Neural cell (in vitro differentiated cells): ENCODE results near the gene SHTN1. TPM values are rescaled to one million over a fixed set of nuclear protein-coding genes. Genes with fewer than 3 reads are reported as not detected.

Source experiments
- H2AFZ ChIP-seq: fragments of 200-600, 300-800 bp; sonication (generic), shearing (Covaris generic); 2 replicates; pipeline ENCODE4 v1.6.0; 2014; ENCODE audit warnings: low read depth, mild to moderate bottlenecking, antibody characterized with exemption, low read length, moderate library complexity
- H3F3A ChIP-seq: fragments of 200-600 bp; shearing (Covaris generic); 2 replicates; pipeline ENCODE4 v1.6.1; 2016; ENCODE audit warnings: mild to moderate bottlenecking, moderate library complexity, mixed read lengths, antibody characterized with exemption, low read length; ENCODE audit not compliant: insufficient read depth, poor library complexity, severe bottlenecking
- H3K27ac ChIP-seq: fragments of 200-600, 300-800 bp; sonication (generic), shearing (Covaris generic); 2 replicates; pipeline ENCODE4 v1.5.1; 2014; ENCODE audit warnings: mild to moderate bottlenecking, low read length, moderate library complexity
- H3K27me3 ChIP-seq: fragments of 300-800, 200-600 bp; sonication (generic), shearing (Covaris generic); 2 replicates; pipeline ENCODE4 v1.6.0; 2014; ENCODE audit warnings: mild to moderate bottlenecking, low read depth, low read length, moderate library complexity; ENCODE audit not compliant: insufficient read depth
- H3K36me3 ChIP-seq: fragments of 300-800, 200-600 bp; sonication (generic), shearing (Covaris generic); 2 replicates; pipeline ENCODE4 v1.5.1; 2014; ENCODE audit warnings: mild to moderate bottlenecking, antibody characterized with exemption, low read length, moderate library complexity; ENCODE audit not compliant: insufficient read depth
- H3K4me2 ChIP-seq: fragments of 300-800, 200-600 bp; sonication (generic), shearing (Covaris generic); 2 replicates; pipeline ENCODE4 v1.6.0; 2014; ENCODE audit warnings: mild to moderate bottlenecking, low read length
- H3K4me3 ChIP-seq: fragments of 300-800, 200-600 bp; sonication (generic), shearing (Covaris generic); 2 replicates; pipeline ENCODE4 v1.5.1; 2014; ENCODE audit warnings: mild to moderate bottlenecking, low read length, moderate library complexity
- H3K79me2 ChIP-seq: fragments of 200-600 bp; shearing (Covaris generic); replicated peaks from 2 replicates; pipeline ENCODE4 v1.6.0; 2014; ENCODE audit warnings: mild to moderate bottlenecking, low read length, moderate library complexity; ENCODE audit not compliant: insufficient read depth
- H3K9ac ChIP-seq: fragments of 300-800, 200-600 bp; sonication (generic), shearing (Covaris generic); 2 replicates; pipeline ENCODE4 v1.6.1; 2016; ENCODE audit warnings: mild to moderate bottlenecking, low read length, mixed read lengths
- H3K9me2 ChIP-seq: fragments of 200-600 bp; shearing (Covaris generic); 2 replicates; pipeline ENCODE4 v1.6.1; 2016; ENCODE audit warnings: mild to moderate bottlenecking, low read length, mixed read lengths; ENCODE audit not compliant: insufficient read depth
- H3K9me3 ChIP-seq: fragments of 200-600, 300-800 bp; sonication (generic), shearing (Covaris generic); 2 replicates; pipeline ENCODE4 v1.6.1; 2016; ENCODE audit warnings: mild to moderate bottlenecking, mixed run types, low read length, moderate library complexity, mixed read lengths
- H4K20me1 ChIP-seq: fragments of 200-600 bp; shearing (Covaris generic); 2 replicates; pipeline ENCODE4 v1.6.1; 2016; ENCODE audit warnings: mild to moderate bottlenecking, mixed run types; ENCODE audit not compliant: insufficient read depth
- EP300 ChIP-seq: fragments of 450-650 bp; conservative IDR thresholded peaks from 2 replicates; pipeline ENCODE4 v1.6.1; 2014; ENCODE audit warnings: antibody characterized with exemption, mild to moderate bottlenecking, moderate library complexity; ENCODE audit not compliant: poor library complexity, severe bottlenecking
- EZH2 ChIP-seq: fragments of 200-600, 300-800 bp; shearing (Covaris generic), sonication (generic); IDR thresholded peaks from 2 replicates; pipeline ENCODE4 v1.6.1; 2014; ENCODE audit warnings: antibody characterized with exemption, low read length, borderline replicate concordance, mild to moderate bottlenecking; ENCODE audit not compliant: insufficient read depth, poor library complexity, severe bottlenecking
- MXI1 ChIP-seq: fragments of 450-650 bp; conservative IDR thresholded peaks from 2 replicates; pipeline ENCODE4 v1.6.1; 2014; ENCODE audit warnings: antibody characterized with exemption, mild to moderate bottlenecking; ENCODE audit not compliant: poor library complexity, severe bottlenecking
- POLR2AphosphoS5 ChIP-seq: IDR thresholded peaks from 2 replicates; pipeline ENCODE4 v1.6.1; 2012
- RAD21 ChIP-seq: fragments of 450-650 bp; conservative IDR thresholded peaks from 2 replicates; pipeline ENCODE4 v1.6.1; 2014; ENCODE audit warnings: antibody characterized with exemption, mild to moderate bottlenecking, moderate library complexity
- REST ChIP-seq: IDR thresholded peaks from 2 replicates; pipeline ENCODE4 v1.6.1; 2012; ENCODE audit warnings: borderline replicate concordance
- SMC3 ChIP-seq: fragments of 450-650 bp; conservative IDR thresholded peaks from 2 replicates; pipeline ENCODE4 v1.6.1; 2014; ENCODE audit warnings: antibody characterized with exemption, mild to moderate bottlenecking, moderate library complexity; ENCODE audit not compliant: poor library complexity
- TAF1 ChIP-seq: IDR thresholded peaks from 2 replicates; pipeline ENCODE4 v1.6.1; 2012; ENCODE audit warnings: low read depth
- polyA plus RNA-seq: library from polyadenylated mRNA; depleted of rRNA; stranded (reverse); fragments of >200 nt; gene quantifications from 2 replicates; pipeline ENCODE4 v1.2.3, GENCODE V29; 2014
- TF ChIP-seq, protein P1 (sequence below): fragments of 450-650 bp; IDR thresholded peaks from 2 replicates; pipeline ENCODE4 v1.5.1; 2014; ENCODE audit warnings: antibody characterized with exemption, mild to moderate bottlenecking, moderate library complexity; ENCODE audit not compliant: poor library complexity, severe bottlenecking

Gene SHTN1
- polyA plus RNA-seq, 1 donor from 2014 or later = 55.8 TPM

DNA sequence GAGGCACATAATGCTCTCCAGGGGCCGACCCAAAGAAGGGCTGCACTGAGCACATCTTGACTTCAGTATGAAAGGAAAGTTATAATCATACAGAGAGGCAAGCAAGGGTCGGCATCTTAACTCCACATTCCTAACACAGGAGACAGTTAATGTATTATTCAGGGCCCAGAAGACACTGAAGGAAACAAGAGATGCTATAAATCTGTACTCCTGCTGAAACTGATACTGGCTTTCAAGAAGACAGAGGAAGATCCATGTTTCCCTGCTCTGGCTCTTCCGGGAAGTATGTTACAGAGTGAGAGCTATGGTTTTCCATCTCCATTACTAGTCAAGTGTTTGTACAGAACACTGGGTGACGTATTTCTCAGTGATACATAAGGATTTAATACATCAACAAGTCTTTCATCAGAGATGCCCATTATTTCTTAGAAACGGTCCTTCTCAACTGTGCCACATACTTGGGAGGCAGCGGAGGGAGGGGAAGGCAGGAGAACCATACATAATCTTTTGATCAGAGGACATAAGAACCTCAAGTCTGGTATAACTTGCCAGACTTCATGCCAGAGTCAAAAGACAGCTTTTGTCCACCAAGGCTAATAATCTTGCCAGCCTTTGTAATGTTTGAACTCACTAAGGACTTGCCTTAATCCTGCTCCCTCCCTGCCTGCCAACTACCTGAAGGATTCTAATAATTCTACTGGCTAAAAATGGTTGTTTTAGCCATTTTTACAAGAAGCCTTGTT, 97.6 kb downstream of the SHTN1 start:
- H3F3A ChIP-seq = no peaks in the 10 kb centered on the region
- no peaks in the 10 kb centered on the region for H3K36me3 ChIP-seq
- H3K9me2 ChIP-seq = no peaks in the 10 kb centered on the region
- H3K4me3 ChIP-seq = no peak overlapping the region
- H3K27ac ChIP-seq = no peak overlapping the region
- H3K79me2 ChIP-seq = no peaks in the 10 kb centered on the region
- no peak overlapping the region for H3K4me2 ChIP-seq
- H2AFZ ChIP-seq = no peak overlapping the region
- no peak overlapping the region for H3K9ac ChIP-seq
- TF ChIP-seq RAD21 (no peak), REST (no peak), POLR2AphosphoS5 (no peak), EP300 (no peak), EZH2 (no peak), MXI1 (no peak)
- TF ChIP-seq, protein P1, sequence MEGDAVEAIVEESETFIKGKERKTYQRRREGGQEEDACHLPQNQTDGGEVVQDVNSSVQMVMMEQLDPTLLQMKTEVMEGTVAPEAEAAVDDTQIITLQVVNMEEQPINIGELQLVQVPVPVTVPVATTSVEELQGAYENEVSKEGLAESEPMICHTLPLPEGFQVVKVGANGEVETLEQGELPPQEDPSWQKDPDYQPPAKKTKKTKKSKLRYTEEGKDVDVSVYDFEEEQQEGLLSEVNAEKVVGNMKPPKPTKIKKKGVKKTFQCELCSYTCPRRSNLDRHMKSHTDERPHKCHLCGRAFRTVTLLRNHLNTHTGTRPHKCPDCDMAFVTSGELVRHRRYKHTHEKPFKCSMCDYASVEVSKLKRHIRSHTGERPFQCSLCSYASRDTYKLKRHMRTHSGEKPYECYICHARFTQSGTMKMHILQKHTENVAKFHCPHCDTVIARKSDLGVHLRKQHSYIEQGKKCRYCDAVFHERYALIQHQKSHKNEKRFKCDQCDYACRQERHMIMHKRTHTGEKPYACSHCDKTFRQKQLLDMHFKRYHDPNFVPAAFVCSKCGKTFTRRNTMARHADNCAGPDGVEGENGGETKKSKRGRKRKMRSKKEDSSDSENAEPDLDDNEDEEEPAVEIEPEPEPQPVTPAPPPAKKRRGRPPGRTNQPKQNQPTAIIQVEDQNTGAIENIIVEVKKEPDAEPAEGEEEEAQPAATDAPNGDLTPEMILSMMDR = no peak
- H3K27me3 ChIP-seq = no peaks in the 10 kb centered on the region
- no peaks in the 10 kb centered on the region for H3K9me3 ChIP-seq
- no peaks in the 10 kb centered on the region for H4K20me1 ChIP-seq

GRCh38 chr10:116905845-116906210, 99.2 kb downstream of the SHTN1 start:
- Histone ChIP-seq H3K9me2 (no peaks in the 10 kb centered on the region), H3K4me2 (no peak overlapping the region), H4K20me1 (no peaks in the 10 kb centered on the region), H3K27ac (no peak overlapping the region), H3K4me3 (no peak overlapping the region), H3K36me3 (no peaks in the 10 kb centered on the region), H3K9ac (no peak overlapping the region), H3K79me2 (no peaks in the 10 kb centered on the region), H3F3A (no peaks in the 10 kb centered on the region), H3K9me3 (no peaks in the 10 kb centered on the region), H2AFZ (no peak overlapping the region), H3K27me3 (no peaks in the 10 kb centered on the region)
- no peak for TF ChIP-seq RAD21
- no peak for TF ChIP-seq TAF1

- H3K4me2 ChIP-seq = no peak overlapping the region
- TF ChIP-seq POLR2AphosphoS5 = no peak
- TF ChIP-seq EP300 = no peak
- no peak for TF ChIP-seq REST
- TF ChIP-seq MXI1 = no peak
- TF ChIP-seq, protein P1 = no peak
- TF ChIP-seq RAD21 = no peak
- no peak for TF ChIP-seq EZH2
- TF ChIP-seq SMC3 = no peak
- no peak for TF ChIP-seq TAF1
- H3K4me3 ChIP-seq = no peak overlapping the region
- H4K20me1 ChIP-seq = no peaks in the 10 kb centered on the region
- no peaks in the 10 kb centered on the region for H3K27me3 ChIP-seq
- H3K36me3 ChIP-seq = peaks cover 5% of the 10 kb centered on the region
- H3K79me2 ChIP-seq = no peaks in the 10 kb centered on the region
- no peaks in the 10 kb centered on the region for H3F3A ChIP-seq
- H3K9me3 ChIP-seq = no peaks in the 10 kb centered on the region
- no peak overlapping the region for H2AFZ ChIP-seq
- H3K9ac ChIP-seq = no peak overlapping the region
- H3K27ac ChIP-seq = no peak overlapping the region
- H3K9me2 ChIP-seq = no peaks in the 10 kb centered on the region
Observed at GRCh38 chr10:116899626-116900025, 105.4 kb downstream of the SHTN1 start.
